A172 (cell line): Measurements from ENCODE around the gene SLC17A9. TPM values are rescaled to one million over a fixed set of nuclear protein-coding genes. Genes with fewer than 3 reads are reported as not detected.

Experiments used
- DNase-seq: peaks from one replicate; pipeline ENCODE4 v3.0.0-alpha.2; 2015; ENCODE audit warnings: low spot score
- total RNA-seq: library from RNA; depleted of rRNA; stranded (reverse); fragments of >200 nt; shearing (Covaris generic); gene quantifications from 2 replicates; pipeline ENCODE4 v1.2.3, GENCODE V29; 2014; rRNA removed

Gene SLC17A9
- total RNA-seq, 1 experiment from 2014 or later, result not detected

DNA sequence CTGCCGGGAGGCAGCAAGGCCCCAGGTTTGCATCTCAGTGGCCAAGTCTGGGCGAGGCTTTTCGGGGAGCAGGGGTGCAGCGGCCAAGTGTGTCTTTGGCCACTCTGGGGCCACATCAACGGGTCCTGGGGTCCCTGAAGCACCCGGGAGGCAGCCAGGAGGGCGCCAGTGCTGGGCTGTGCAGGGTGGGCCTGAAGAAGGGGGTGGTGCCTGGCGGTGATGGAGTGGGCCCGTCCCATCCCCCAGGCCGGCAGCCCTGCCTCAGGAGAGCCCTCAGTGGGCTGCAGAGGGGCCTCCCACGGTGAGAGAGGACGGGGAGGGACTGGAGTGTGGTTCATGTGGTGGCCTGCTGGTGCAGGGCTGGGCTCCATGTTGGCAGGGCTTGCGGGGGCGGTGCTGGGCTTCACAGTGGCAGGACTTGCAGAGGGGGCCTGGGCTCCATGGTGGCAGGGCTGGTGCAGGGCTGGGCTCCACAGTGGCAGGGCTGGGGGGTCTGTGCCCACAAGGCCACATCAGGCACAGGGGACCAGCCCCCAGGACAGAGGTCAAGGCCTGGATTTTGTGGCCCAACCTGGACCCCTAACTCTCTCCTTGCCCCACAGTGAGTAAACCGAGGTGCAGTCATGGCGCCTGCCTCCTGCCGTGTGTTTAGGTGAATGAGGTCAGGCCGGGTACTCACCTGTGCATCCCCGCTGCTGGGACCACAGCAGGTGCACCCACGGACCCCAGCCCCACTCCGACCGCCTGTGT lies 64.7 kb downstream of the SLC17A9 start:
- no peak for DNase-seq

DNA sequence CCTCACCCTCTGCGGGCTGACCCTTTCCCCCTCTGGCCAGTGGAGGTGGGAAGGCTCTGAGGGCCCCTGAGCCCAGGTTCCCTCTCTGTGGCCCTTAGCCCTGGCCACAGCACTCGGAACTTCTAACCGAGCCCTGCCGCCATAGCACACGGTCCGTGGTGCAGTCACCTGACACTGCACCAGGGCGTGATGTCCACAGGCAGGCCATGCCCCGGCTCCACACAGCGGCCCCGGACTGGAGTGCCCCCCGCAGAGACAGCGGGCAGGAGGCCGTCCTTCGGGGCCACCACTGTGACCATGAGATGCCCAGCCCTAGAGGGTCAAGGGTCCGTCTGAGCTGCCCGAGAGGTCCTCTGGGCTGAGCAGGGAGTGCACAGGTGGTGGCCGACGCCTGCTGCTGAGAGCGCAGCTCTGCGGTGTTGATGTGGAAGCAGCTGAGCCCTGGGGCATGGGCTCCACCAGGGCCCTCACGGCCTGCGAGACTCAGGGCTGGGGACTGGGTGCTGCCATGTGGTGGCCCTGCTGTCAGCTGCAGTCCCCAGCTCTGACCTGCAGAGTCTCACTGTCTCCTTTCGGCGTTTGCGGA lies 65.4 kb downstream of the SLC17A9 start:
- no peak for DNase-seq

Other genes starting within 250 kb of the SLC17A9 start
- 8.3 and 9.0 TPM in 2 replicates for gene NTSR1, start 243.9 kb upstream of the SLC17A9 start, total RNA-seq
- 60.5 and 63.2 TPM in 2 replicates for gene MRGBP, start 156.2 kb upstream of the SLC17A9 start, total RNA-seq
- 66.0 and 90.7 TPM in 2 replicates for gene OGFR, start 147.9 kb upstream of the SLC17A9 start, total RNA-seq
- 1.9 and 2.8 TPM in 2 replicates for gene COL9A3, start 135.7 kb upstream of the SLC17A9 start, total RNA-seq
- gene TCFL5, start 90.9 kb upstream of the SLC17A9 start, total RNA-seq, result 23.7 and 24.1 TPM in 2 replicates
- 33.8 and 38.1 TPM in 2 replicates for gene DIDO1, start 26.2 kb upstream of the SLC17A9 start, total RNA-seq
- 25.8 and 28.9 TPM in 2 replicates for gene GID8, start 14.6 kb upstream of the SLC17A9 start, total RNA-seq
- gene BHLHE23, start 54.3 kb downstream of the SLC17A9 start, total RNA-seq, result not detected in 2 replicates